Omental fat pad (tissue), 4 donors: Measurements from ENCODE around the gene ICAM2. TPM values are rescaled to one million over a fixed set of nuclear protein-coding genes. Genes with fewer than 3 reads are reported as not detected.

Source experiments
- ATAC-seq: fragments of 150-250 bp; one replicate; pipeline ENCODE4 v1.9.1; 2016; ENCODE audit warnings: mild to moderate bottlenecking, moderate library complexity; ENCODE audit not compliant: low FRiP score
- DNase-seq: peaks from one replicate; pipeline ENCODE4 v3.0.0-alpha.2; 2019; ENCODE audit warnings: low spot score
- total RNA-seq, 4 donors: library from RNA; depleted of rRNA; stranded (reverse); fragments of >200 nt; gene quantifications; one replicate each; pipeline ENCODE4 v1.1.0, GENCODE V29; 2016
- TF ChIP-seq, protein P1 (sequence below), 3 donors: fragments of 450-650 bp; IDR thresholded peaks; one replicate each; pipeline ENCODE4 v1.5.1; 2016 to 2017; ENCODE audit warnings: antibody characterized with exemption in 3 of 3, mild to moderate bottlenecking in 3 of 3, moderate library complexity in 2 of 3

ICAM2 gene
- total RNA-seq, 4 donors from 2014 or later, result 57.7 to 252 (median 137) TPM

DNA sequence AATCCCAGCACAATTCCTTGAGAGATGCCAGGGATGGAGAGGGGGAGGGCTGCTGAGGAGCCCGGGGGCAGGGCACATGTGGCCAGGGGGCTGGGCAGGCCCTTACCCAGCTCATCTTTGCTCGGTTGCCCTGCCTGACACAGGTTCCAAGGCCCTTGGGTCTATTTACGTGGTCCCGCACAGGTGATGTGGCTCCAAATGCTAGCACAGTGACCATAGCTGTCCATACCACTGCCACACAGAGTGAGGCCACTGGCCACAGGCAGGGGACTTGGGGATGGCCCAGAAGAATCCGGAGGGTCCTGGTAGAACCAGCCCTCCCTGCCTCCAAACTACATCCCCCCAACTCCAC is 32.3 kb downstream of the ICAM2 start:
- DNase-seq (no peak), ATAC-seq (no peak)
- TF ChIP-seq, protein P1, sequence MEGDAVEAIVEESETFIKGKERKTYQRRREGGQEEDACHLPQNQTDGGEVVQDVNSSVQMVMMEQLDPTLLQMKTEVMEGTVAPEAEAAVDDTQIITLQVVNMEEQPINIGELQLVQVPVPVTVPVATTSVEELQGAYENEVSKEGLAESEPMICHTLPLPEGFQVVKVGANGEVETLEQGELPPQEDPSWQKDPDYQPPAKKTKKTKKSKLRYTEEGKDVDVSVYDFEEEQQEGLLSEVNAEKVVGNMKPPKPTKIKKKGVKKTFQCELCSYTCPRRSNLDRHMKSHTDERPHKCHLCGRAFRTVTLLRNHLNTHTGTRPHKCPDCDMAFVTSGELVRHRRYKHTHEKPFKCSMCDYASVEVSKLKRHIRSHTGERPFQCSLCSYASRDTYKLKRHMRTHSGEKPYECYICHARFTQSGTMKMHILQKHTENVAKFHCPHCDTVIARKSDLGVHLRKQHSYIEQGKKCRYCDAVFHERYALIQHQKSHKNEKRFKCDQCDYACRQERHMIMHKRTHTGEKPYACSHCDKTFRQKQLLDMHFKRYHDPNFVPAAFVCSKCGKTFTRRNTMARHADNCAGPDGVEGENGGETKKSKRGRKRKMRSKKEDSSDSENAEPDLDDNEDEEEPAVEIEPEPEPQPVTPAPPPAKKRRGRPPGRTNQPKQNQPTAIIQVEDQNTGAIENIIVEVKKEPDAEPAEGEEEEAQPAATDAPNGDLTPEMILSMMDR (IDR thresholded peaks at IDR 0.05), result no peak

DNA sequence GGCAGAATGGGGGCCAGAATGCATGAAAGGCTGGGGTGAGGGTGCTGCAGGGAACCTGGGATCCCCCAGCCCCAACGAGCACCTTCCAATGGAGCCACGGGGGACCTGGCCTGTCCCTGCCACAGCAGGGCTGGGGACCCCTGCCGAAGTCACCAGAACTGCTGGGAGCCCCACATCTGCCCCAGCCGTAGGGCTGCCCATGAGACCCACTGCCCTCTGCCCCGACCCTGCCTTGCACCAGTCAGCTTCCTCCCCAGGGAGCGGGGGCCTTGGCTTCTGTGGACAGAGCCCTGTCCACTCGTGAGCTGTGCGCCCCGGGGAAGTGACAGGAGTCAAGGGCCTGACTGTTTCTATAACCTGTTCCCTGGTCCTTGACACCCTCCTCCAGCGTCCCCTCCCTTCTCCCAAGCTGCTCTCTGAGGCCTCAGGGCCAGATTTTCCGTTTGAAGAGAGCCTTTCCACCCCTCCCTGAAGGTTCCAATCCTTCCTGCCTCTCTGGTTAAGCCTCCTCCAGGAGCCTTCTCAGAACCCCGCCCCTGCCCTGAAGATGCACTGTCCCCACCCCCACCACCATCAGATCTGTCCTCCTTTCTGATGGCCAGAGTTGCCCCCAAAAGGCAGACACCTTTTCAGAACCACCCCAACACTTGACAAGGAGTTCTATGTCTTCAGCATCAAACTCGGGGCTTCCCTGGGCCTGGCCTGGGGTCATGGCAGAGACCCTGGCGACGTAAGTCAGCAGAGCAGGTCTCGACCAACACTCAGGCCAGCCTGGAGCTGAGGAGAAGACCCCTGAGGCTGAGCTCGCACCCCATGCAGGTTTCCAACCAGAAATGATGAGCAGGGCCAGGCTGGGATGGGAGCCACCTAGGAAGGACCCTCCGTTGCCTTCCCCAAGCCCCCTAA is 33.0 kb downstream of the ICAM2 start:
- ATAC-seq, result no peak
- DNase-seq, result no peak
- TF ChIP-seq, protein P1 (IDR thresholded peaks at IDR 0.05), result no peak

DNA sequence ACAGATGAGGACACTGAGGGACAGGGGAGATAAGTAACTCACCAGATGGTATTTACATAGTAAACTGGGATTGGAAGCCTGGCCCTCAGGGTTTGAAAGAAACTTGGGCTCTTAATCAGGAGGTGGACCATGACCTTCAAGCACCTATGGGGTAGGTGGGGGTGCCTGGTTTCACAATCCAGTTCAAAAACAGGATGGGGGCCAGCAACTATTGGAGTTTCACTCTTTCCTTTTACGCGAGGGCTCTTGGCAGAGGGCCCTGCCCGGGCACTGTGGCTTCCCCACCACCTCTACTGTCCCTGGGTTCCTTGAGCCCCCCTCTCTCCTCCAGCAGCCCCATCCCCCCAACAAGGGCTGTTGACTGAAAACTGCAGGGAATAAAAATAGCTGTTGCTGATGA is 33.6 kb downstream of the ICAM2 start:
- TF ChIP-seq, protein P1 (IDR thresholded peaks at IDR 0.05), result no peak
- ATAC-seq (no peak), DNase-seq (no peak)

DNA sequence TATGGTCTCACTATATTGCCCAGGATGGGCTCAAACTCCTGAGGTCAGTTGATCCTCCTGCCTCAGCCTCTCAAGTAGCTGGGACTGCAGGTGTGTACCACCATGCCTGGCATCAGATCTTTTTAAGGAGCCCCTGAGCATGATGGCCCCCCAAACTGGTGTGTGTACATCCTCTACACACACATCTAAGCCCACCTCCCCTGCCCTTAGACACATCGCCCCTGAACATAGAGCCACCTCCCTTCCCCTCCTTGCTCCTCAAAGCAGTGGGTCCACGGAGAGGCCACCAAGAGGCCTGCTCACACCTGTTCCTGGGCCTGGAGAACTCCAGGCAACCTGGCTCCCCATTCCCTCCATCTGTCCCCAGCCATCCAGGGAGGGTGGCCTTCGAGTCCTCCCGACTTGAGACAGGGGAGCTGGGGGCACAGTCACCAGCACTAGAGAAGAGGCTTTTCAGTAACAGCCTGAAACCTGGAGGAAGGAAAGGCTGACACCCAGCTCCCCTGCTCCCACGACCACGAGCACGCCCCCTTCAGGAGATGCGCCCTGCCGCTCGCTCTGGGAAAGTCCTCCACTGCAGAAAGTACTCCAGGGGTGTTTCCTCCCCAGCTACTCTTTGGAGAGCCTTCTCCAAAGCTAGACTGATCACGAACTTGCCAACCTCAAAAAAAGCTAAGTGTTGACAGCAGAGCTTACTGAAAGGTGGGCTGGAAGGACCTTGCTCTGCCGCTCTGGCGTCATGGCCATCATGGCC is 34.9 kb downstream of the ICAM2 start:
- DNase-seq (no peak), ATAC-seq (no peak)
- TF ChIP-seq, protein P1 (IDR thresholded peaks at IDR 0.05), result no peak

DNA sequence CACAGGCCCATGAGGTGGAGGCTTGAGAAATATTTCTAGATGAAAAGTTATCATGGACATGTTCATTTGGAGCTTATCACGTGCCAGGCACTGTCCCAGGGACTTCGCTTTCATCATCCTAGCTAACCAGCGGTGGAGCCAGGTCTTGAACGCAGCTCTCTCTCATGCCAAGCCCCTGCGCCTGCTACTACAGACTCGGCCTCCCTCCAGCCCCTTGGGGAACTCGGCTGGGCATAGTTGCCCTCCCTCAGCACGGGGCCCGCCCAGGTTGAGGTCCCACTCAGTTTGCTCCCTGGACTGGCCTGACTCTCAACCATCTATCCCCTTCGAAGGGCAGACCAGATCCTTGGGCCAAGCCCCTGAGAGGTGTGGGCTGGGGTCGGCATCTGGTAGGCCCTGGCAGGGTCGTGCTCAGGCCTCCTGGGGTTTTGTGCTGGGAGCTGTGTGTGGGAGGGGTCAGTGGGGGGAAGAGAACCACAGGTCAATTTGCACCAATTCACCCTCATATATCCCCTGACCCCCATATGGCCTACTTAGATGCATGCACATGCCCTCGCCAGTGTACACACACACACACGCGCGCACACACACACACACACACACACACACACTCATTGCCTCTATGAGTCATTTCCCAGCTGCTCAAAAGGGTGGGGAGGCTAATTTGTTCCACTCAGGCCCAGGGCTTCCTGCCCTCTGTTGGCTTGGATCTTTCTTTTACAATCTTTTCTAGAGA is 35.6 kb downstream of the ICAM2 start:
- ATAC-seq, result peak; percentile 76
- TF ChIP-seq, protein P1 (IDR thresholded peaks at IDR 0.05), result no peak
- DNase-seq, result no peak

DNA sequence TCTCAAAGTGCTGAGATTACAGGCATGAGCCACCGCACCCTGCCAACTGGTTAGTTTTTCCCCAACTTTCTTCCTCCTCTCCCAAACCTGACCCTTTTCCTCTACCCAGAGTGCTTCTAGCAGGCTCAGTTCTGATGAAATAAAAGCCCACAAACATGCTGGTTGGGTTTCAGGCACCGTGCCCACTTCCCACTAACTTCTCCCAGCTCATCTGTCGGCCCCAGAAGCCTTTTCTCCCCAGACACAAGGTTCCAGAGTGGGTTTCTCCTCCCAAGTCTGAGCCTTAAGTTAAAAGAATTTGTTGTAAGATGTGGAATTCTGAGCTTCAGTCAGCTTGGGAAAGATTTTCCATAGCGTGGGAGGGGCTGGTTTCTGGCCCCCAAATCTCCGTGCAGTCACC is 36.2 kb downstream of the ICAM2 start:
- ATAC-seq, result no peak
- TF ChIP-seq, protein P1 (IDR thresholded peaks at IDR 0.05), result no peak

More for the DNA sequence above, 36.2 kb downstream of the ICAM2 start:
- DNase-seq, result no peak
